ENCODE results near the gene RCOR3. TPM values are rescaled to one million over a fixed set of nuclear protein-coding genes. Genes with fewer than 3 reads are reported as not detected.

The RCOR3 gene
- total RNA-seq, 1 experiment from 2014 or later: 39.0 TPM

GRCh38 chr1:211339631-211340041, 80.5 kb downstream of the RCOR3 start:
- H3K4me3 ChIP-seq (ENCODE audit: low read depth, low read length, poor library complexity, severe bottlenecking): no peak overlapping the region
- H3K27me3 ChIP-seq (replicated peaks; ENCODE audit: insufficient read depth, low read depth, low read length, poor library complexity): no peaks in the 10 kb centered on the region
- H3K4me1 ChIP-seq (ENCODE audit: insufficient read depth, low read length, poor library complexity, severe bottlenecking): no peaks in the 10 kb centered on the region
- TF ChIP-seq EZH2 (IDR thresholded peaks at IDR 0.05; ENCODE audit: borderline replicate concordance, low read depth, low read length, poor library complexity, severe bottlenecking): no peak
- no peak for TF ChIP-seq CTCF (conservative IDR thresholded peaks at IDR 0.05; ENCODE audit: low read depth, low read length)
- CTCF ChIA-PET: no interaction called here
- no peak overlapping the region for H3K27ac ChIP-seq (ENCODE audit: low read depth, low read length, poor library complexity, severe bottlenecking)
- no peaks in the 10 kb centered on the region for H3K9me3 ChIP-seq (ENCODE audit: low read depth, low read length, poor library complexity, severe bottlenecking)
- BruUV-seq (replicated peaks): no TSS peak
- H3K36me3 ChIP-seq (ENCODE audit: insufficient read depth, low read length, poor library complexity, severe bottlenecking): no peaks in the 10 kb centered on the region
- POLR2A ChIA-PET (ENCODE audit: low non-redundant PET): no interaction called here
- DNase-seq (ENCODE audit: low spot score): no peak
- intact Hi-C loops (cut with micrococcal nuclease; ENCODE audit: unreplicated experiment): no loop called here

DNA sequence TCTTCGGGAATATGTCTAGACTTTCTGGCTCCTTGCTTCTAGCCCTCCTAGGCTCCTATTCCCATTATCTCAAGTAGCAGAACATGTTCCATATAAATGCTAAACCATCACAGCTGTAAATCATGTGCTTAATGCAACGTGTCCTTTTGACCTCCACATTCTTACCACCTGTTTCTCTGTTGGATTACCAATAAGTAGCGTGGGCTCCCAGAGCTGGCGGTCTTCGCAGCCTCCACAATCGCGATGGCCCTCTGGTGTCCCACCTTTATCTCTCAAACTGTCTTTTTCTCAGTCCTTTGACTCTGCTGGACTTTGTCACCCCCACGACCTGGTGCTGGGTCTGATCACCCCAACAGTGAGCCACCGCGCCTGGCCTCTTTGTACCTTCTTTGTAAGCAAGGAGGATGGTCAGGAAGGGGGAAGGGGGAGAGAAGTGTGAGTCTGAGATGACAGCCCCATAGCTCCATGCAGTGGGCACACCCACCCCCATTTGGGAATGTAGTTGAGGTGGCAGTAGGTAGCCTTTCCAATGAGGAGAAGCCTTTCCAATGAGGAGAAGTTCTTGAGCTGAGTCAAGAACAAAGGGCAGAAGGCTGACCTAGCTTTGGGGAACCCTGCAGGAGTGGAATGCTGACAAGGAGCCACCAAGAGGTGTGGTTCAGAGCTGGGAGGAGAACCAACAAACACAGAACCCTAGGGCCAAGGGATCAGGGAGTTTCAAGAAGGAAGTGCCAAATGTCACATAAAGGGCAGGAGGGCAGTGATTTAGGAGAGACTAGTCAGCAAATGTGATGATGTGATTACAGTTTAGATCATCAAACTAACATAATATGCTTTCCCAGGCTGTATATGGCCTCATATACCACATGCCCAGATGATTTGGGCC, 81.7 kb downstream of the RCOR3 start:
- H3K27ac ChIP-seq (ENCODE audit: low read depth, low read length, poor library complexity, severe bottlenecking): no peak overlapping the region
- no peaks in the 10 kb centered on the region for H3K36me3 ChIP-seq (ENCODE audit: insufficient read depth, low read length, poor library complexity, severe bottlenecking)
- peaks cover 7% of the 10 kb centered on the region for H3K4me1 ChIP-seq (ENCODE audit: insufficient read depth, low read length, poor library complexity, severe bottlenecking)
- H3K9me3 ChIP-seq (ENCODE audit: low read depth, low read length, poor library complexity, severe bottlenecking): no peaks in the 10 kb centered on the region
- CTCF ChIA-PET: no interaction called here
- TF ChIP-seq CTCF (conservative IDR thresholded peaks at IDR 0.05; ENCODE audit: low read depth, low read length) (no peak), EZH2 (IDR thresholded peaks at IDR 0.05; ENCODE audit: borderline replicate concordance, low read depth, low read length, poor library complexity, severe bottlenecking) (no peak)
- POLR2A ChIA-PET (ENCODE audit: low non-redundant PET): no interaction called here
- intact Hi-C loops (cut with micrococcal nuclease; ENCODE audit: unreplicated experiment): no loop called here
- DNase-seq (ENCODE audit: low spot score): no peak
- no peaks in the 10 kb centered on the region for H3K27me3 ChIP-seq (replicated peaks; ENCODE audit: insufficient read depth, low read depth, low read length, poor library complexity)
- H3K4me3 ChIP-seq (ENCODE audit: low read depth, low read length, poor library complexity, severe bottlenecking): no peak overlapping the region
- BruUV-seq (replicated peaks): no TSS peak

DNA sequence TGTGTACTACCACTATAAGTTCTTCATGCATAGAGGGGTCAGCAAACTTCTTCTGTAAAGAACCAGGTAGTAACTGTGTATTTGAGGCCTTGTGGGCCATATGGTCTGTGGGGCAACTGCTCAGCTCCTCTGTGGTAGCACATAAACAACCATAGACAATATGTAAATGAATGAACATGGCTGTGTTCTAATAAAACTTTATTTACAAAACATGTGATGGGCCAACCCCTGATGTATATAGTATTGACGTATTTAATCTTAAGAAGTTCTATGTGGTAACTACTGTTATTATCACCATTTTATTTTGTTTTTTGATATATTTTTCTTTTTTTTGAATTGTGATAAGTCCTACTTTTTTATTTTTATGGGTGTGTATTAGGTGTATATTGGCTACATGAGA, 82.8 kb downstream of the RCOR3 start:
- ChIA-PET POLR2A (ENCODE audit: low non-redundant PET) (interaction anchor here (0.8 kb wide), 1 partner anchor 44 kb away, joined by 4 read pairs; no protein-coding TSS in a partner anchor), CTCF (no interaction called here)
- Histone ChIP-seq H3K36me3 (ENCODE audit: insufficient read depth, low read length, poor library complexity, severe bottlenecking) (no peaks in the 10 kb centered on the region), H3K27me3 (replicated peaks; ENCODE audit: insufficient read depth, low read depth, low read length, poor library complexity) (no peaks in the 10 kb centered on the region), H3K4me1 (ENCODE audit: insufficient read depth, low read length, poor library complexity, severe bottlenecking) (peaks cover 10% of the 10 kb centered on the region), H3K27ac (ENCODE audit: low read depth, low read length, poor library complexity, severe bottlenecking) (no peak overlapping the region), H3K9me3 (ENCODE audit: low read depth, low read length, poor library complexity, severe bottlenecking) (no peaks in the 10 kb centered on the region), H3K4me3 (ENCODE audit: low read depth, low read length, poor library complexity, severe bottlenecking) (no peak overlapping the region)
- no TSS peak for BruUV-seq (replicated peaks)
- no peak for TF ChIP-seq CTCF (conservative IDR thresholded peaks at IDR 0.05; ENCODE audit: low read depth, low read length)
- no peak for TF ChIP-seq EZH2 (IDR thresholded peaks at IDR 0.05; ENCODE audit: borderline replicate concordance, low read depth, low read length, poor library complexity, severe bottlenecking)
- DNase-seq (ENCODE audit: low spot score): no peak
- intact Hi-C loops (cut with micrococcal nuclease; ENCODE audit: unreplicated experiment): no loop called here

Measured in A673 (cell line).